Measurements from ENCODE around the gene ZSWIM9. TPM values are rescaled to one million over a fixed set of nuclear protein-coding genes. Genes with fewer than 3 reads are reported as not detected.

Gene ZSWIM9
- polyA plus RNA-seq, 1 experiment: 0.66 TPM

- CTCF ChIA-PET: interaction anchor here (1.0 to 1.7 kb wide), 3 partner anchors 10 to 13 kb away, joined by 4 to 6 read pairs (median 4); no protein-coding TSS in a partner anchor
- no peaks in the 10 kb centered on the region for H3K27me3 ChIP-seq (ENCODE audit: control insufficient read depth, insufficient read depth, low read length)
- DNase-seq (ENCODE audit: low read depth, low spot score): peak; percentile 27
- POLR2A ChIA-PET: interaction anchor here (1.0 kb wide), 1 partner anchor 13 kb away, joined by 3 read pairs; no protein-coding TSS in a partner anchor
- no peak for TF ChIP-seq CTCF (IDR thresholded peaks at IDR 0.05; ENCODE audit: low read depth, low read length)
- H3K4me3 ChIP-seq (ENCODE audit: low read depth, low read length): no peak overlapping the region
- H3K9me3 ChIP-seq (ENCODE audit: control insufficient read depth, insufficient read depth, low read length): peaks cover 3% of the 10 kb centered on the region; the same call in 1 of the 2 replicates
- H3K27ac ChIP-seq (ENCODE audit: low read depth, low read length): no peak overlapping the region
Observed at GRCh38 chr19:48190288-48190884, 19.9 kb downstream of the ZSWIM9 start.

GRCh38 chr19:48190885-48191284 lies 20.4 kb downstream of the ZSWIM9 start:
- peaks cover 3% of the 10 kb centered on the region for H3K9me3 ChIP-seq (ENCODE audit: control insufficient read depth, insufficient read depth, low read length)
- POLR2A ChIA-PET: interaction anchor here (1.0 kb wide), 1 partner anchor 13 kb away, joined by 3 read pairs; no protein-coding TSS in a partner anchor
- H3K27ac ChIP-seq (ENCODE audit: low read depth, low read length): no peak overlapping the region
- TF ChIP-seq CTCF (IDR thresholded peaks at IDR 0.05; ENCODE audit: low read depth, low read length): no peak
- no peaks in the 10 kb centered on the region for H3K27me3 ChIP-seq (ENCODE audit: control insufficient read depth, insufficient read depth, low read length)
- H3K4me3 ChIP-seq (ENCODE audit: low read depth, low read length): no peak overlapping the region
- CTCF ChIA-PET: interaction anchor here (1.0 to 1.7 kb wide), 3 partner anchors 10 to 13 kb away, joined by 4 to 6 read pairs (median 4); no protein-coding TSS in a partner anchor
- DNase-seq (ENCODE audit: low read depth, low spot score): no peak

DNA sequence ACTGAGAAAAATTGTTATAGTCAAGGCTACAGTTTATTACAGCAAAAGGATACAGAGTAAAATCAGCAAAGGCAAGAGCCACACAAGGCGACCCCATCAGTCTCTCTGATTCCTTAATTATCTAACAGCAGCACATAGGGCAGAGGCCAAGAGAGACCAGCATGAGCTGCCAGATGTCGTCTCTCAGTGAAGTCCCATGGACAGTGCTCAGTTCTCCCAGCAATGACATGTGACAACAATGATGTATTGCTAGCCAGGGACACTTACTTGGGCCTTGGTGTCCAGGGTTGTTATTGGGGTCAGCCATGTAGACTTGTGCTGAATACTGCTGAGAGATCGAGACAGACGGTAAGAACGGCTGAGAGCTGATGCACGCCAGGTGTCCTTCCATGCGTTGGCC lies 22.3 kb downstream of the ZSWIM9 start:
- Histone ChIP-seq H3K9me3 (ENCODE audit: control insufficient read depth, insufficient read depth, low read length) (peaks cover 3% of the 10 kb centered on the region), H3K4me3 (ENCODE audit: low read depth, low read length) (no peak overlapping the region), H3K27me3 (ENCODE audit: control insufficient read depth, insufficient read depth, low read length) (no peaks in the 10 kb centered on the region), H3K27ac (ENCODE audit: low read depth, low read length) (no peak overlapping the region)
- POLR2A ChIA-PET: no interaction called here
- no peak for DNase-seq (ENCODE audit: low read depth, low spot score)
- CTCF ChIA-PET: no interaction called here
- TF ChIP-seq CTCF (IDR thresholded peaks at IDR 0.05; ENCODE audit: low read depth, low read length): no peak

GRCh38 chr19:48194041-48194843 lies 23.8 kb downstream of the ZSWIM9 start:
- Histone ChIP-seq H3K4me3 (ENCODE audit: low read depth, low read length) (no peak overlapping the region), H3K27ac (ENCODE audit: low read depth, low read length) (no peak overlapping the region), H3K27me3 (ENCODE audit: control insufficient read depth, insufficient read depth, low read length) (no peaks in the 10 kb centered on the region), H3K9me3 (ENCODE audit: control insufficient read depth, insufficient read depth, low read length) (peaks cover 2% of the 10 kb centered on the region)
- ChIA-PET POLR2A (no interaction called here), CTCF (interaction anchor here (0.6 to 1.5 kb wide), 12 partner anchors 9 to 353 kb away, joined by 3 to 27 read pairs (median 6); partner anchors contain the start of genes LIG1 and ZSWIM9)
- peak; percentile 64 for TF ChIP-seq CTCF (IDR thresholded peaks at IDR 0.05; ENCODE audit: low read depth, low read length)
- no peak for DNase-seq (ENCODE audit: low read depth, low spot score)
